Activated CD4-positive, alpha-beta T cell treated with anti-CD3 and anti-CD28 coated beads for 36 hours (primary cell): ENCODE results near the gene FLCN. TPM values are rescaled to one million over a fixed set of nuclear protein-coding genes. Genes with fewer than 3 reads are reported as not detected.
A peak's percentile ranks its signal among the peaks of the same experiment; 100 is the strongest.
"Not testable (repeated sequence)": the region's sequence is repeated elsewhere in the genome, so short reads cannot be mapped to it uniquely, and the experiment has no call there.

ENCODE experiments used
- ATAC-seq: fragments of 200-7000 bp; cut with Tn5 transposase; one replicate; pipeline ENCODE4 v1.10.0; 2021; ENCODE audit warnings: mild to moderate bottlenecking, moderate library complexity
- CTCF ChIA-PET: fragments of 350-600 bp; sonication (Branson Sonifier 250); formaldehyde crosslinking; loops from one replicate; lab custom pipeline; 2021; ENCODE audit warnings: antibody characterized with exemption; lab: Charles Lee
- POLR2A ChIA-PET: fragments of 350-600 bp; sonication (Branson Sonifier 250); formaldehyde crosslinking; loops from one replicate; lab custom pipeline; 2021; ENCODE audit warnings: antibody characterized with exemption, inconsistent platforms; lab: Charles Lee
- DNase-seq: peaks from one replicate; pipeline ENCODE4 v3.0.0-alpha.2; 2020
- H3K27ac Mint-ChIP-seq: one replicate; pipeline ENCODE4 v1.8.0; 2021; ENCODE audit warnings: mixed read lengths
- H3K27me3 Mint-ChIP-seq: one replicate; pipeline ENCODE4 v1.8.0; 2021; ENCODE audit warnings: mixed read lengths
- H3K36me3 Mint-ChIP-seq: one replicate; pipeline ENCODE4 v1.8.0; 2021; ENCODE audit warnings: low read depth, mixed read lengths
- H3K4me1 Mint-ChIP-seq: one replicate; pipeline ENCODE4 v1.8.0; 2021; ENCODE audit warnings: mixed read lengths
- H3K4me3 Mint-ChIP-seq: one replicate; pipeline ENCODE4 v1.8.0; 2021; ENCODE audit warnings: mild to moderate bottlenecking, moderate library complexity, mixed read lengths
- H3K9me3 Mint-ChIP-seq: one replicate; pipeline ENCODE4 v1.8.0; 2021; ENCODE audit warnings: low read depth, mixed read lengths
- intact Hi-C, 2 experiments: fragments of 100-400 bp; cut with DNase I in 1 of 2; cut with micrococcal nuclease in 1 of 2; formaldehyde crosslinking; loops; one replicate each; pipeline versions ENCODE4 v1.14.2 to v1.15.1; 2022 to 2024; cut with DNase I, micrococcal nuclease
- total RNA-seq, 2 experiments: library from RNA; stranded (reverse); gene quantifications; one replicate each; pipeline ENCODE4 v1.2.3, GENCODE V29; 2021

The FLCN gene, protein sequence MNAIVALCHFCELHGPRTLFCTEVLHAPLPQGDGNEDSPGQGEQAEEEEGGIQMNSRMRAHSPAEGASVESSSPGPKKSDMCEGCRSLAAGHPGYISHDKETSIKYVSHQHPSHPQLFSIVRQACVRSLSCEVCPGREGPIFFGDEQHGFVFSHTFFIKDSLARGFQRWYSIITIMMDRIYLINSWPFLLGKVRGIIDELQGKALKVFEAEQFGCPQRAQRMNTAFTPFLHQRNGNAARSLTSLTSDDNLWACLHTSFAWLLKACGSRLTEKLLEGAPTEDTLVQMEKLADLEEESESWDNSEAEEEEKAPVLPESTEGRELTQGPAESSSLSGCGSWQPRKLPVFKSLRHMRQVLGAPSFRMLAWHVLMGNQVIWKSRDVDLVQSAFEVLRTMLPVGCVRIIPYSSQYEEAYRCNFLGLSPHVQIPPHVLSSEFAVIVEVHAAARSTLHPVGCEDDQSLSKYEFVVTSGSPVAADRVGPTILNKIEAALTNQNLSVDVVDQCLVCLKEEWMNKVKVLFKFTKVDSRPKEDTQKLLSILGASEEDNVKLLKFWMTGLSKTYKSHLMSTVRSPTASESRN
- total RNA-seq = 10 to 100 TPM; 12.3 to 18.8 TPM

- ChIA-PET CTCF (interaction anchor here (0.8 kb wide), 2 partner anchors 36 to 93 kb away, joined by 3 read pairs; no protein-coding TSS in a partner anchor), POLR2A (interaction anchor here (0.7 kb wide), 2 partner anchors 30 to 44 kb away, joined by 5 to 9 read pairs; partner anchors contain the start of gene COPS3)
- peak within 1 kb of the TSS; percentile 98 for H3K27ac Mint-ChIP-seq
- intact Hi-C loops = loop anchor here (1.0 to 10.0 kb wide), 14 partner anchors 31 to 946 kb away; partner anchors contain the start of genes COPS3 (in 2 of the 2), PLD6 (in 2 of the 2), ALKBH5 (in 1 of the 2) and ATPAF2 (in 1 of the 2)
- peak; percentile 93 for DNase-seq
- H3K4me3 Mint-ChIP-seq = peak within 1 kb of the TSS; percentile 81
- H3K9me3 Mint-ChIP-seq = no peaks in the 10 kb centered on the region
- peaks cover 2% of the 10 kb centered on the region for H3K36me3 Mint-ChIP-seq
- no peaks in the 10 kb centered on the region for H3K27me3 Mint-ChIP-seq
- ATAC-seq = peak; percentile 90
- H3K4me1 Mint-ChIP-seq = peaks cover 31% of the 10 kb centered on the region
Measured at GRCh38 chr17:17237026-17237799, at the start of gene FLCN. Gene FLCN, minus strand, starts transcription at chr17:17237168. Its CDS starts 9,031 bp downstream, at chr17:17228137.

GRCh38 chr17:17285951-17286350 lies 49.0 kb upstream of the FLCN start:
- Mint-ChIP-seq H3K27ac (no peak overlapping the region), H3K4me1 (peaks cover 8% of the 10 kb centered on the region), H3K9me3 (no peaks in the 10 kb centered on the region), H3K27me3 (no peaks in the 10 kb centered on the region), H3K36me3 (no peaks in the 10 kb centered on the region), H3K4me3 (no peak overlapping the region)
- intact Hi-C loops = no loop called here
- ChIA-PET POLR2A (no interaction called here), CTCF (no interaction called here)
- ATAC-seq = no peak
- no peak for DNase-seq

GRCh38 chr17:17280613-17281549 lies 43.9 kb upstream of the FLCN start, which contains the start of gene COPS3:
Gene COPS3, minus strand, starts transcription at chr17:17281246. Its CDS starts 60 bp downstream, at chr17:17281186.
- peaks cover 41% of the 10 kb centered on the region for H3K4me1 Mint-ChIP-seq
- CTCF ChIA-PET = interaction anchor here (0.6 to 4.5 kb wide), 3 partner anchors 11 to 22 kb away, joined by 3 to 21 read pairs (median 3); no protein-coding TSS in a partner anchor
- H3K27ac Mint-ChIP-seq = peak within 1 kb of the TSS; percentile 95
- H3K4me3 Mint-ChIP-seq = peak within 1 kb of the TSS; percentile 92
- peak; percentile 99 for DNase-seq
- POLR2A ChIA-PET = interaction anchor here (0.6 to 1.7 kb wide), 8 partner anchors 19 to 449 kb away, joined by 3 to 7 read pairs (median 4); partner anchors contain the start of gene FLCN
- no peaks in the 10 kb centered on the region for H3K9me3 Mint-ChIP-seq
- ATAC-seq = peak; percentile 94
- H3K27me3 Mint-ChIP-seq = no peaks in the 10 kb centered on the region
- intact Hi-C loops = loop anchor here (1.0 to 5.0 kb wide), 15 partner anchors 22 to 902 kb away; partner anchors contain the start of genes FLCN (in 2 of the 2), PLD6 (in 2 of the 2), ALKBH5 (in 1 of the 2) and MPRIP (in 1 of the 2)
- H3K36me3 Mint-ChIP-seq = peaks cover 11% of the 10 kb centered on the region

- ATAC-seq (no peak), DNase-seq (no peak)
- Mint-ChIP-seq H3K4me1 (peaks cover 41% of the 10 kb centered on the region), H3K36me3 (peaks cover 17% of the 10 kb centered on the region), H3K27ac (peak overlapping the region; percentile 78), H3K4me3 (peak overlapping the region; percentile 92), H3K27me3 (no peaks in the 10 kb centered on the region), H3K9me3 (no peaks in the 10 kb centered on the region)
- POLR2A ChIA-PET = interaction anchor here (0.6 kb wide), 1 partner anchor 14 kb away, joined by 3 read pairs; no protein-coding TSS in a partner anchor
- CTCF ChIA-PET = interaction anchor here (1.2 to 4.5 kb wide), 2 partner anchors 9 to 12 kb away, joined by 3 to 21 read pairs; no protein-coding TSS in a partner anchor
- intact Hi-C loops = no loop called here
Measured at GRCh38 chr17:17279316-17279715, 42.3 kb upstream of the FLCN start.

DNA sequence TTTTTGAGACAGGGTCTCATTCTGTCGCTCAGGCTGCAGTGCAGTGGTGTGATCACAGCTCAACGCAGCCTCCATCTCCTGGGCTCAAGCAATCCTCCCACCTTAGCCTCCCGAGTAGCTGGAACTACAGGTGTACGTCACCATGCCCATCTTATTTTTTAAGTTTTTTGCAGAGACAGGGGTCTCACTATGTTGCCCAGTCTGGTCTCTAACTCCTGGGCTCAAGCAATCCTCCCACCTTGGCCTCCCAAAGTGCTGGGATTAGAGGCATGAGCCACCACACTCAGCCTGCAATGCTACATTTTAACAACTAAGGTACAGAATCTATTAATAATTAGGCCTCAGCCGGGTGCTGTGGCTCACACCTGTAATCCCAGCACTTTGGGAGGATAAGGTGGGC lies 40.5 kb upstream of the FLCN start:
- ATAC-seq, H3K27ac Mint-ChIP-seq, intact Hi-C loops, DNase-seq, H3K4me3 Mint-ChIP-seq, H3K9me3 Mint-ChIP-seq, H3K27me3 Mint-ChIP-seq: not testable (repeated sequence)
- CTCF ChIA-PET = interaction anchor here (0.6 to 4.5 kb wide), 3 partner anchors 7 to 312 kb away, joined by 3 to 21 read pairs (median 4); no protein-coding TSS in a partner anchor
- Mint-ChIP-seq H3K4me1 (peaks cover 41% of the 10 kb centered on the region), H3K36me3 (peaks cover 29% of the 10 kb centered on the region)
- POLR2A ChIA-PET = interaction anchor here (0.6 to 0.8 kb wide), 3 partner anchors 8 to 208 kb away, joined by 3 to 4 read pairs (median 3); no protein-coding TSS in a partner anchor

DNA sequence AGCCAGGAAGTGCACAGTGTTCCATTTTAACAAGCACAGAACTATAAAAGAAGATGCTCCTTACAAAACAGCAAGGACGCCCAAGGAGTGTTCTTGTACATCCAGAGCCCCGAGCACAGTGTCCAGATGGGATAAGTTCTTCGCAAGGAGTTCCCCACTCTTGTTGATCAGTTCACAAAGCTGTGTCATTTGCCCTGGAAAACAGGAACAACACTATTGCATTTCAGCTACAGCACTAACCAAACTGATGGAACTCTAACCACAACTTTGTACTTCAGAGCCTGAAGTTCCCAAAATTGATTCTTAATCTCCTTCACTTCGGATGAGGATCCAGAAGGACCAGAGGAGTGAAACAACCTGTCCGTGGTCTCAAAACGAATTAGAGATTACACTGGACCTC lies 39.0 kb upstream of the FLCN start:
- H3K36me3 Mint-ChIP-seq = peaks cover 33% of the 10 kb centered on the region
- no peaks in the 10 kb centered on the region for H3K9me3 Mint-ChIP-seq
- peaks cover 33% of the 10 kb centered on the region for H3K4me1 Mint-ChIP-seq
- DNase-seq = no peak
- ChIA-PET CTCF (interaction anchor here (0.8 to 1.4 kb wide), 4 partner anchors 9 to 17 kb away, joined by 3 to 6 read pairs (median 4); no protein-coding TSS in a partner anchor), POLR2A (no interaction called here)
- H3K4me3 Mint-ChIP-seq = no peak overlapping the region
- ATAC-seq = no peak
- H3K27me3 Mint-ChIP-seq = no peaks in the 10 kb centered on the region
- H3K27ac Mint-ChIP-seq = no peak overlapping the region
- intact Hi-C loops = no loop called here

GRCh38 chr17:17269926-17270773 lies 33.2 kb upstream of the FLCN start:
- intact Hi-C loops = loop anchor here (1.0 to 5.0 kb wide), 3 partner anchors 32 to 43 kb away; partner anchors contain the start of gene NT5M (in 1 of the 2)
- no peaks in the 10 kb centered on the region for H3K4me1 Mint-ChIP-seq
- H3K36me3 Mint-ChIP-seq = peaks cover 42% of the 10 kb centered on the region
- DNase-seq = peak; percentile 62
- no peak overlapping the region for H3K4me3 Mint-ChIP-seq
- H3K27ac Mint-ChIP-seq = no peak overlapping the region
- no peaks in the 10 kb centered on the region for H3K9me3 Mint-ChIP-seq
- ATAC-seq = no peak
- POLR2A ChIA-PET = no interaction called here
- CTCF ChIA-PET = interaction anchor here (0.6 to 1.9 kb wide), 14 partner anchors 9 to 736 kb away, joined by 3 to 21 read pairs (median 4); partner anchors contain the start of gene COPS3
- H3K27me3 Mint-ChIP-seq = no peaks in the 10 kb centered on the region

GRCh38 chr17:17264430-17264829 lies 27.5 kb upstream of the FLCN start:
- Mint-ChIP-seq H3K4me3 (no peak overlapping the region), H3K27ac (no peak overlapping the region), H3K36me3 (peaks cover 42% of the 10 kb centered on the region), H3K4me1 (no peaks in the 10 kb centered on the region), H3K27me3 (no peaks in the 10 kb centered on the region), H3K9me3 (no peaks in the 10 kb centered on the region)
- DNase-seq = no peak
- CTCF ChIA-PET = interaction anchor here (0.7 to 1.9 kb wide), 3 partner anchors 8 to 123 kb away, joined by 3 to 6 read pairs (median 3); no protein-coding TSS in a partner anchor
- ATAC-seq = no peak
- POLR2A ChIA-PET = no interaction called here
- intact Hi-C loops = no loop called here

DNA sequence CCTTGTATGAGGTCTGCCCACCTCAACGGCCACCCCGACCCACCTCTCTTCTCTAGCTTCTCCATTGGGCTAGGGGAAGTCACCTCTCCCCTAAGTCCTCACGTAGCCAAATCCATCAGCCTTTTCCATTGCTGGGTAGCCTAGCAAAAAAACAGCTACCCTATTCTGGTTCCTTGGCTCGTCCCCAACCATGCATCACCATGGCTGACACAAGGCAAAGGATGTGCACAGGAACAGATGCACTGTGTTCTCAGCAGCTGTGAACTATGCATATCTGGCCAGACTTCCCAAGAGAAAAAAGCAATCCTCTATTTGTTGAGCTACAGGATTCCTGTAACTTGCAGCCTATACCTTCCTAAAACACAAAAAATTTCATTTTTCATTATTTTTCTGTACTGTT lies 22.0 kb upstream of the FLCN start:
- POLR2A ChIA-PET = interaction anchor here (1.9 kb wide), 1 partner anchor 15 kb away, joined by 20 read pairs; no protein-coding TSS in a partner anchor

More for the DNA sequence above, 22.0 kb upstream of the FLCN start:
- no peak for ATAC-seq
- intact Hi-C loops = no loop called here
- Mint-ChIP-seq H3K27ac (no peak overlapping the region), H3K27me3 (no peaks in the 10 kb centered on the region), H3K4me1 (peaks cover 3% of the 10 kb centered on the region), H3K4me3 (no peak overlapping the region), H3K9me3 (no peaks in the 10 kb centered on the region), H3K36me3 (peaks cover 54% of the 10 kb centered on the region)
- no peak for DNase-seq
- CTCF ChIA-PET = interaction anchor here (1.2 to 2.1 kb wide), 3 partner anchors 11 to 117 kb away, joined by 4 to 6 read pairs (median 4); no protein-coding TSS in a partner anchor
